ENCODE measurements around the gene PPP1R16B.

PPP1R16B gene

GRCh38 chr20:38805502-38805957 lies at the start of gene PPP1R16B:
Gene PPP1R16B (plus strand): TSS chr20:38805697. CDS start chr20:38835926, 30,229 bp downstream.
- DNase-seq (ENCODE audit: low read depth), result peak; percentile 71

GRCh38 chr20:38757145-38757775 lies 48.2 kb upstream of the PPP1R16B start:
- no peak for DNase-seq (ENCODE audit: low read depth)

DNA sequence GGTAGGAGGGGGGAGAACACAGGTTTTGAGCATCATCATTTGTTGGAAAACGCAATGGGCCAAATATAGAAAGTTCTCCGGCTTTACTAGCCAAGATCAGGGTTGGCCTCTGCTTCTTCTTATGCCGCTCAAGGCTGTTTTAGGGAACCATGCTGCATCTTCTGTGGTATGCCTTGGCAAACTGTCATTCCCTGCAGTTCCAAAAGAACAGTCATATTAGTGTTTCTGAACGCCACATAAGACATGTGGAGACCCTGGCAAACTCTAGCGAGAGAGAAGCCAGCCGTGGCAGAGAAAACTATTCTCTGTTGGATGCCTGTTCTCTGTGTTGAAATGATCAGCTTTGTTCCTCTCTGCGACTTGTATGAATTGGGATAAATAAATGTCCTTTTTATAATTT lies 46.4 kb upstream of the PPP1R16B start:
- DNase-seq (ENCODE audit: low read depth), result no peak

- no peak for DNase-seq (ENCODE audit: low read depth)
Observed at GRCh38 chr20:38760978-38761377, 44.5 kb upstream of the PPP1R16B start.

DNA sequence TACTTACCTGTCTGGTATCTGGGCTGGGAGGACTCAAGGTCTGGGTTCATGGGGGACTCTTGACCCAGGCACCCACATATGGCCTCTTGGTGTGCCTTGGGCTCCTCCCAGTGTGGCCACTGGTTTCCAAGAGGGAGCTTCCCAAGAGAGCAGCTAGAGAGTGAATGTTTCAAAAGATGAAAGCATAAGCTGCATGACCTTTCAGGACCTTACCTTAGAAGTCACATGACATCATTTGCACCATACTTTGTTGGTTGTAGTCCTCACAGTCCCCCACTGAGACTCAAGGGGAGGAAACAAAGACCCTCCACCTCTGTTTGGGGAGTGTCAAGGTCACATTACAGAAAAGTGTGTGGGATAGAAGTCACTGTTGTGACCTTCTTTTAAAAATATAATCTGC lies 43.3 kb upstream of the PPP1R16B start:
- DNase-seq (ENCODE audit: low read depth), result no peak

DNA sequence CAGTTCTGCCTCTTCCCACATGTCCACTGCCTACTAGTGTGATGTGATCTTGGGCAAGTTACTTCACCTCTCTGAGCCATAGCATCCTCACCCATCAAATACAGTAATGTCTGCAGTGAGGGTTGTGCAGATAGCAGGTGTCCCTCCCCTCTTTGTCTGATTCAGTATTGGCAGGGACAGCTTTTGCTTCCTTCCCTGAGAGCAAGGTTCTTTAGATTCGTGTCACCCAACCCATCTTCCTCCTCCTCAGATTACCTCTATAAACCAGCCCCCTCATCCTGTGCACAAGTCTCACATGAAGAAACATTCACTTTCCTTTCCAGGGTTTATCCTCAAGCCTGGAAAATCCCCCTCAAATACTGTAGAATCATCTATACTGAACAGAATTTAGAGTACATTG lies 41.9 kb upstream of the PPP1R16B start:
- no peak for DNase-seq (ENCODE audit: low read depth)

DNA sequence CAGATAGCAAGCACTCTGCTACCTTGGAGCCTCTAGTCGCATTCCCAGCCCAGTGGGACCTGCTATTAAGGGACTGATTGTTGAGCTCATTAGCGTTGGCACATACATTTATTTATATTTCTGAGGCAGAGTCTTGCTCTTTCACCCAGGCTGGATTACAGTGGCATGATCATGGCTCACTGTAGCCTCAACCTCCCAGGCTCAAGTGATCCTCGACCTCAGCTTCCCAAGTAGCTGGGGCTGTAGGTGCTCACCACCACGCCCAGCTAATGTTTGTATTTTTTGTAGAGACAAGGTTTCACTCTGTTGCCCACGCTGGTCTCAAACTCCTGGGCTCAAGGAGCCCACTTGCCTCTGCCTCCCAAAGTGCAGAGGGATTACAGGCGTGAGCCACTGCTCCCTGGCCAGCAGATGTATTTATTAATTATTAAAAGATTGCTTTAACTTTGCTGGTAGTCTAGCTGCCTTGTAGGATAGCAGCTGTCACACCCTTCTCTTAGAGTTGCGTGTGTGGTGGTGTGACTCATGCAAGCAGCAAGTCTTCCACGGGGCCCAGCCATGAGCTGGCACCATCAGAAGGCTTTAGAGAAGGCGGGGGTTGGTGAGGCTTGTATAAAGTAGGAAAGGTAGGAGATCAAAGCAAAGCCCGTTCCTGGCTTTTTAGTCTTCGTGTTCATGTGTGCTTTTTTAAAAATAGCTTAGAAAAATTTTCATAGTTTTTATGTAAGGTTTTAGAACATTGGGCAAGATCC lies 40.8 kb upstream of the PPP1R16B start:
- DNase-seq (ENCODE audit: low read depth), result no peak

DNA sequence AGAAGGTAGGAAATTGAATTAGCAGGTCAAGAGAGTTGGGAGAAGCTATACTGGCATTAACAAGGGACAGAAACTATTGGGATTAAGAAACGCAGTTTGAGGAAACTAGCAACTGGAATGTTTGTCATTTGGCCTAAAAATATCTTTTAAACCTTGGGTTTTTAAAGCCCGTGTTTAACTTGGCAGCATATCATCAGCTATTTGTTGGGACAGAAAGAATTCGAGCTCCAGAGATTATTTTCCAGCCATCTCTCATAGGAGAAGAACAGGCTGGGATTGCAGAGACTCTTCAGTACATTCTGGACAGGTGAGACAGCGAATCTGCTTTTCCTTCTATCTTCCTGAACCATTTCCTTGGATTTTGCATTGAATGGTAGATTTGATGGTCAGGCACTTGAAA lies 39.4 kb upstream of the PPP1R16B start:
- no peak for DNase-seq (ENCODE audit: low read depth)

DNA sequence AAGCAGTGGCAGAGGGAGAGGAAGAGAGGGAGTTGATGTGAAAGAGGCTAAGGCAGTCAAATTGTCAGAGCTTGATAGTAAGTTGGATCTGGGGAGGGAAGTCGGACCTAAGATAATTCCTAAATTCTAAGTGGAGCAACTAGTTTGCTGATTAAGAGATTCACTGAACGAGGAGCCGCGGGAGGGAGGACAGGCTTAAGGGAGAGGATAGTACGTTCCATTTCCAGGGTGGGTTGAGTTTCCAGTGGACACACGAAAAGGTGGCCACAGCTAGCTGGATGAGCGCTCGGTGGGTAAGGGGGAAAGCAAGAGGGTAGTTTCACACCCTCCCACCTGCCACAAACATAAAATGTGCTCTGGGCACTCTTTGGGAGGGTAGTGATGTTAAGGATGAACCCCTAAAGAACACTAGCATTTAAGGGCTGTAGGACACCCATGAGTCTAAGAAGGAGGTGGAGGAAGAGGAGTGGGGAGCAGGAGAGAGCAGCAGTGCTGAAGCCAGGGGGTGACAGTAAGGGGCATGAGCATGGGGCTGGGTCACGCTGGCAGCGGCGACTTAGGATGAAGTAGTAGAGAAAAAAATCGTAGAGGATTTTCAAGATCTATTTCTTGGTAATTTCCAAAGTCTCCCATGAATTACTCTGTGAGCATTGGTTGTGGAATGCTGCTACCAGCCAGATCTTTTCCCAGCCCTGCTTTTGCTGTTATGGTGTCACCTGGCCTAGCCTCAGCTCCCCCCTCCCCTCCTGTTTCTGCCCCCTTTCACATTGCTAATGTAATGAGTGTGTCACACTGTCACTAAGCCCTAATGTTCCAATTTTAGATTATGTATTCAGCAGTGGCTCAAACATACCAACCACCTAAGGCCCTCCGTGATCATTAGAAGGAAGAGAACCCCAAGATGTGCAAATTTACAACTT lies 35.9 kb upstream of the PPP1R16B start:
- no peak for DNase-seq (ENCODE audit: low read depth)

GRCh38 chr20:38770546-38770945 lies 35.0 kb upstream of the PPP1R16B start:
- DNase-seq (ENCODE audit: low read depth), result no peak

- DNase-seq (ENCODE audit: low read depth), result no peak
Observed at GRCh38 chr20:38770970-38771369, 34.5 kb upstream of the PPP1R16B start.

DNA sequence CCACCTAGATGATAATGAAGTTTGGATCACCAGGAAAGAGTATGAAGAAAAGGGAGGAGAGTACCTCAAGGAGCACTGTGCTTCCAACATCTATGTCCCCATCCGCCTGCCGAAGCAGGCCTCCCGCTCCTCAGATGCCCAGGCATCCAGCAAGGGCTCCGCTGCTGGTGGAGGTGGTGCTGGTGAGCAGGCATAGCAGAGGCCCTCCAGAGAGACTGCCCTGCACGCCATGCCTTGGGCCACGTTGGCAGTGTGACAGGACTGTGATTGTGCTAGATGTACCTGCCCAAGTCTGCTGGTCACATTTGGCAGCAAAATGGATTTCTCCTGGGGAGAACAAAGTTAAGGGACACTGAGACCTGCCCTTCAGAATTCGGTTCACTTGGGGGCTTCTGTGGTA lies 33.9 kb upstream of the PPP1R16B start:
- no peak for DNase-seq (ENCODE audit: low read depth)

DNA sequence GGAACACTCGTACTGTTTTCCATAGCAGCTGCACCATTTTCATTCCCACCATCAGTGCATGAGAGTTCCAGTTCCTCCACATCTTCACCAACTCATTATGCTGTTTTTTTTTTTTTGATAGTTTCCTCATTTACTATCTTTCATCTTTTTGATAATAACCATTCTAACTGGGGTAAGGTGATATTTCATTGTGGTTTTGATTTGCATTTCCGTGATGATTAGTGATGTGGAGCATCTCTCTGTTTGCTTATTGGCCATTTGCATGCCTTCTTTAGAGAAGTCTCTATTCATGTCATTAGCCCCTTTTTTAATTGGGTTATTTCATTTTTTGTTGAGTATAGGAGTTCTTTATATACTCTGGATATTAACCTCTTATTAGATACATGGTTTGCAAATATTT lies 31.3 kb upstream of the PPP1R16B start:
- DNase-seq (ENCODE audit: low read depth), result no peak

- DNase-seq (ENCODE audit: low read depth), result no peak
Observed at GRCh38 chr20:38776363-38776762, 29.1 kb upstream of the PPP1R16B start.

DNA sequence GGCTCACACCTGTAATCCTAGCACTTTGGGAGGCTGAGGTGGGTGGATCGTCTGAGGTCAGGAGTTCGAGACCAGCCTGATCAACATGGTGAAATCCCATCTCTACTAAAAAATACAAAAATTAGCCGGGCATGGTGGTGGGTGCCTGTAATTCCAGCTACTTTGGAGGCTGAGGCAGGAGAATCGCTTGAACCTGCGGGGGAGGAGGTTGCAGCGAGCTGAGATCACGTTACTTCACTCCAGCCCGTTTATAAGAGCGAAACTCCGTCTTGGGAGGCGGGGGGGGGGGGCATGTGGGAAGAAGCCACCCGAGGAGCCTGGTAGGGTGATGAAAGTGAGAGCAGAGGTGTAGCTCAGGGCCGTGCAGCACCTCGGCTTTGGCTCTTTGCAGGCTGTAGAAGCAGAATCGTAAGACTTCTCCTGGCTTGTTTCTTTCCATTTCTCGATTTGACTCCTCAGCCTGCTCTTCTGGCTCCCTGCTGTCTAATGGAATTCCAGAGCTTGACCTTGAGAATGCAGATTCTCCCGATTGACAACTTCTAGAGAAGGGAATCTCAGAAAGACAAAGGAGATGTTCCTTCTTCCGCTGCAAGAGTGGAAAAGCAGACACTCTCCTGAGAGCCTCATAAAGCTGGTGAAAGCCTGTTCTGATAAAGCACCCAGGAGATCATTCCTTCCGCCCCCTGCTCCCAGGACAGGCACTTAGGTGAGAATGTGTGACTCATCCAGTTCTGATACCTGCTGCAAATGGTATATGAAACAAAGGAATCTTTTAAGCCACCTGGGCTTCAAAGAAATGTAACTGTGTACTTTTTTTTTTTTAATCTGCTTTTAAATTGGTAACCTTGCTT lies 26.0 kb upstream of the PPP1R16B start:
- no peak for DNase-seq (ENCODE audit: low read depth)

DNA sequence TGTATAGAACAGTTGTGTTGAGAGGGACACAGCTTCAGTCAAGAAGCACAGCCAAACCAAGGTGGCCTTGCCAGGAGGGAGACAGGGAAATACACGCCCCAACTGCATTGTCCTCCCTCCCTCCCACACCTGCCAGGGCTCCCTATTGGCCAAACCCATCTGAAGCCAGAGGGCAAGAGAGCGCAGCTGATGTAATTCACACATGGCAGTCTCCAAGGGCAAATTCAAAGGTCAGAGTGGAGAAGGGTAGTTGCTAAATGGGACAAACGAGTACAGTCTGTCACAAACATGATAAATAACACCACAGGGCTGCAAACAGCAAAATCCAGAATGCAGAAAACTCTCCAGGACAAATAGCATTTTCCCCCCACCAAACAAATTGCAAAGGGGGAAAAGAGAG lies 23.2 kb upstream of the PPP1R16B start:
- DNase-seq (ENCODE audit: low read depth), result no peak

DNA sequence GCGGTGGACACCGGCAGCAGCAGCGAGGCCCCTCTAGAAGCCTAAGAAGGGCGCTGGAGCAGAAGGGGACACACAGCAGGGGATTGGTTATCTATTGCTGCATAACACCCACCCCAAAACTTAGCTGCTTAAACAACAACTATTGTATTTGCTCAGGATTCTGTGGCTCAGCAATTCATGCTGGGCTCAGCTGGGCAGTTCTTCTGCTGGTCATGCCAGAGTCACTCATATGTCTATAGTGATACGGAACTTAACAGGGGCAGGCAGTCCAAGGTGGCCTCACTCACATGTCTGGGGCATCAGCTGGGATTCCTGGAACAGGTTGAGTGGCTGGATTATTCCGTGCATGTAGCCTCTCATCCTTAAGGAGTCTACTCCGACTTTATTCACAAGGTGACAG lies 17.6 kb upstream of the PPP1R16B start:
- no peak for DNase-seq (ENCODE audit: low read depth)

- no peak for DNase-seq (ENCODE audit: low read depth)
Observed at GRCh38 chr20:38789503-38790199, 15.8 kb upstream of the PPP1R16B start.

DNA sequence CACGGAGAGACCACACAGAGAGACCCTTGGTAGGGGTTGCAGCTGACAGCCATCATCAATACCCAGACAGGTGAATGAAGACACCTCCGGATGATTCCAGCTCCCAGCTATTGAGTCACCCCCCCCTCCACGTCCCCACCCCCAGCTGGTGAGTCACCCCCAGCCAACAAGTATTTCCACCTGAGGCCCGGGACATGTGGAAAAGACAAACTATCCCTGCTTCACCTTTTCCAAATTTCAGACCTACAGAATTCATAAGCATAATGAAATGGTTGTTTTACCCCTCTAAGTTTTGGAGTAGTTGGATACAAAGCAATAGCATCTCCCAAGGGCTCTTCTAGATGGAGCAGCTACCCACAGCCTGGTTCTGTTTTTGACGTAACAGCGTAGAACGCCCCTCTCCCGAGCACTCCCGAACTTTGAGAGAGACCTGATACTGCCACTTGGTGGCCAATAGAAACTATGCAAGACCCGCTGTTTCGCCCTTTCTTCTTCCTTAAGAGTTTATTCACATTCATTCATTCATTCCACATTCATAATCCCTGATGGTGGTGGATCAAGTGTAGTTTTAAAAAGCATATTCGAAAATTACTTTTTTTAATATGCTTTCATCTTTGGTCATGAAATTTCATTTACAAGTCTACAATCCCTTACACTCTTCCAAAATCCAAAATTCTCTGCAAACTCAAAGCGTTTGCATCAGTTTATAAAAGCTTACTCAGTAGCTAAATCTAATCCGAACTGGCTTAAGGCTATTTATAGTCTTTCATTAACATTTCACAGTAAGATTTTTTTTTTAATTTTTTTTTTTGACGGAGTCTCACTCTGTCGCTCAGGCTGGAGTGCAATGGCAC lies 15.1 kb upstream of the PPP1R16B start:
- no peak for DNase-seq (ENCODE audit: low read depth)

GRCh38 chr20:38791291-38791690 lies 14.2 kb upstream of the PPP1R16B start:
- DNase-seq (ENCODE audit: low read depth), result no peak

Measured in stimulated activated CD8-positive, alpha-beta memory T cell treated with anti-CD3 and anti-CD28 coated beads, Interleukin-12 subunit alpha, Interleukin-12 subunit beta, amount 100 ng/mL, for 1 hour (primary cell).